HepG2 (cell line): Measurements from ENCODE around the gene TESK1. TPM values are rescaled to one million over a fixed set of nuclear protein-coding genes. Genes with fewer than 3 reads are reported as not detected.

Experiments
- ARNT ChIP-seq: fragments of 450-650 bp; IDR thresholded peaks from 2 replicates; pipeline ENCODE4 v1.6.1; 2017
- ATF1 ChIP-seq: IDR thresholded peaks from 2 replicates; pipeline ENCODE4 v1.6.1; 2016; ENCODE audit warnings: mild to moderate bottlenecking, control low read depth
- CREB1 ChIP-seq, 2 experiments: fragments of 450-650 bp in 1 of 2; IDR thresholded peaks; 2 replicates each; pipeline ENCODE4 v1.6.1; 2016 to 2017; ENCODE audit warnings: control low read depth in 1 of 2, mild to moderate bottlenecking in 1 of 2, missing compliant biosample characterization in 1 of 2, missing genetic modification characterization in 1 of 2
- FOXP1 ChIP-seq, 2 experiments: fragments of 450-650 bp in 1 of 2; IDR thresholded peaks; 2 replicates each; pipeline ENCODE4 v1.6.1; 2017 to 2018; ENCODE audit warnings: antibody characterized with exemption in 1 of 2
- GATA4 ChIP-seq: sonication (generic); IDR thresholded peaks from 2 replicates; pipeline ENCODE4 v1.6.1; 2016; ENCODE audit warnings: antibody characterized with exemption, low read depth, borderline replicate concordance
- MAFG ChIP-seq: sonication (generic); formaldehyde crosslinking; IDR thresholded peaks from 2 replicates; pipeline ENCODE4 v1.5.1; 2020; ENCODE audit warnings: mild to moderate bottlenecking, missing genetic modification reagents
- PCBP1 ChIP-seq: fragments of 200-400 bp; formaldehyde crosslinking; IDR thresholded peaks from 2 replicates; pipeline ENCODE4 v1.6.1; 2017; ENCODE audit warnings: mild to moderate bottlenecking, low read depth, low read length, borderline replicate concordance
- U2AF1 ChIP-seq: fragments of 200-400 bp; formaldehyde crosslinking; optimal IDR thresholded peaks from 2 replicates; pipeline ENCODE3; 2017; ENCODE audit warnings: mild to moderate bottlenecking, low read depth, low read length
- XRCC5 ChIP-seq: fragments of 200-400 bp; formaldehyde crosslinking; optimal IDR thresholded peaks from 2 replicates; pipeline ENCODE3; 2017; ENCODE audit warnings: mild to moderate bottlenecking, low read length
- YEATS2 ChIP-seq: sonication (generic); formaldehyde crosslinking; IDR thresholded peaks from 2 replicates; pipeline ENCODE4 v1.4.0; 2020; ENCODE audit warnings: missing genetic modification reagents, borderline replicate concordance
- ZFP36L1 ChIP-seq: sonication (generic); formaldehyde crosslinking; IDR thresholded peaks from 2 replicates; pipeline ENCODE4 v1.8.0; 2022; ENCODE audit warnings: mild to moderate bottlenecking, missing genetic modification reagents, moderate library complexity
- ZFP90 ChIP-seq: sonication (generic); formaldehyde crosslinking; IDR thresholded peaks from 2 replicates; pipeline ENCODE4 v1.8.0; 2022; ENCODE audit warnings: missing genetic modification reagents, mild to moderate bottlenecking, inconsistent platforms, borderline replicate concordance
- ZNF17 ChIP-seq: sonication (generic); formaldehyde crosslinking; IDR thresholded peaks from 2 replicates; pipeline ENCODE4 v1.5.0; 2020; ENCODE audit warnings: mild to moderate bottlenecking, missing genetic modification reagents
- ZNF24 ChIP-seq: fragments of 450-650 bp; IDR thresholded peaks from 2 replicates; pipeline ENCODE4 v1.6.1; 2017; ENCODE audit warnings: antibody characterized with exemption, mild to moderate bottlenecking
- ZNF615 ChIP-seq: sonication (generic); formaldehyde crosslinking; IDR thresholded peaks from 2 replicates; pipeline ENCODE4 v1.5.0; 2020; ENCODE audit warnings: mild to moderate bottlenecking, missing genetic modification reagents, borderline replicate concordance
- ZNF7 ChIP-seq: IDR thresholded peaks from 2 replicates; pipeline ENCODE4 v1.6.1; 2016; ENCODE audit warnings: missing biosample characterization, missing genetic modification reagents
- ZNF776 ChIP-seq: sonication (generic); formaldehyde crosslinking; IDR thresholded peaks from 2 replicates; pipeline ENCODE4 v1.4.0; 2020; ENCODE audit warnings: mild to moderate bottlenecking, missing genetic modification reagents
- polyA plus RNA-seq, 8 experiments: library from polyadenylated mRNA; depleted of rRNA in 3 of 8; stranded (reverse) in 7 of 8; unstranded in 1 of 8; fragments of >200 nt; fragmentation: Illumina TruSeq in 4 of 8; extraction: Trizol in 4 of 8; gene quantifications; 2 replicates each; pipeline versions ENCODE4 v1.2.1 to v1.2.3, GENCODE V29; 2011 to 2016; ENCODE audit warnings: low read depth in 4 of 8, missing spikeins in 1 of 8, mixed read lengths in 1 of 8; ENCODE audit not compliant: insufficient read depth in 1 of 8
- total RNA-seq, 5 experiments: library from RNA; depleted of rRNA; stranded (reverse); fragments of >200 nt; fragmentation: Illumina TruSeq; extraction: Trizol; gene quantifications; 2 replicates each; pipeline ENCODE4 v1.2.3, GENCODE V29; 2016; ENCODE audit warnings: low read depth in 1 of 5
- TF ChIP-seq, protein P1 (sequence below): sonication (generic); formaldehyde crosslinking; IDR thresholded peaks from 2 replicates; pipeline ENCODE4 v1.9.0; 2022; ENCODE audit warnings: missing genetic modification reagents, mild to moderate bottlenecking, borderline replicate concordance
- TF ChIP-seq, protein P2 (sequence below): sonication (generic); formaldehyde crosslinking; IDR thresholded peaks from 2 replicates; pipeline ENCODE4 v1.8.1; 2023; ENCODE audit warnings: missing genetic modification reagents, mild to moderate bottlenecking, borderline replicate concordance
- TF ChIP-seq, protein P3 (sequence below): sonication (generic); formaldehyde crosslinking; IDR thresholded peaks from 2 replicates; pipeline ENCODE4 v1.5.1; 2020; ENCODE audit warnings: mild to moderate bottlenecking, missing genetic modification reagents, moderate library complexity
- TF ChIP-seq, protein P4 (sequence below): IDR thresholded peaks from 2 replicates; pipeline ENCODE4 v1.6.1; 2016
- TF ChIP-seq, protein P5 (sequence below): sonication (generic); formaldehyde crosslinking; IDR thresholded peaks from 2 replicates; pipeline ENCODE4 v1.4.0; 2020; ENCODE audit warnings: missing genetic modification reagents
- TF ChIP-seq, protein P6 (sequence below): sonication (generic); formaldehyde crosslinking; IDR thresholded peaks from 2 replicates; pipeline ENCODE4 v1.4.0; 2020; ENCODE audit warnings: missing genetic modification reagents
- TF ChIP-seq, protein P7 (sequence below): sonication (generic); formaldehyde crosslinking; IDR thresholded peaks from 2 replicates; pipeline ENCODE4 v1.8.0; 2022; ENCODE audit warnings: missing genetic modification reagents, low read depth, mild to moderate bottlenecking, borderline replicate concordance

Gene TESK1
- total and polyA plus RNA-seq, 2 of the 13 experiments (the other 11 are each of a cell fraction or from before 2014, with no cell fraction given), result 7.3 to 13.6 TPM

DNA sequence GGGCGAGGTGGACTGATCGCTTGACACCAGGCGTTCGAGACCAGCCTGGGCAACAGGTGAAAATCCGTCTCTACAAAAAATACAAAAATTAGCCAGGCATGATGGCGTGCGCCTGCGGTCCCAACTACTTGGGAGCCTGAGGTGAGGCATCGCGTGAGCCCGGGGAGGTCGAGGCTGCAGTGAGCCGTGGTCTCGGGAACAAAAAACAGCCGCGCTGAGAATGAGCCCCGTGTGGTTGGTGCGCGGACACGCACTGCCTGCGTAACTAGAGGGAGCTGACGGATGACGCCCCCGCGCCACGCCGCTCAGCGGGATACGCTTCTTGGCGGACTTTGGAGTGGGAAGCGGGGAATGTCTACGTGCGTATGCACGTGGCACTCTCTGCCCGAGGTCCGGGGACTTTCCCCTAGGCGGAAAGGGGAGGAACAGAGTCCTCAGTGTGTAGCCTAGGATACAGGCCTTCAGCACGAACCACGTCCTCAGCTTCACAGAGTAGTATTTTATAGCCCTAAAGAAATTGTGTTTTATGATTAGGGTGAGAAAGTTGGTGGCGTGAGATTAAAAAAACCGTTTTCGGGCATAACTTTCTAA, 52.6 kb downstream of the TESK1 start, which contains the start of gene RMRP (continued):
- TF ChIP-seq, protein P1, sequence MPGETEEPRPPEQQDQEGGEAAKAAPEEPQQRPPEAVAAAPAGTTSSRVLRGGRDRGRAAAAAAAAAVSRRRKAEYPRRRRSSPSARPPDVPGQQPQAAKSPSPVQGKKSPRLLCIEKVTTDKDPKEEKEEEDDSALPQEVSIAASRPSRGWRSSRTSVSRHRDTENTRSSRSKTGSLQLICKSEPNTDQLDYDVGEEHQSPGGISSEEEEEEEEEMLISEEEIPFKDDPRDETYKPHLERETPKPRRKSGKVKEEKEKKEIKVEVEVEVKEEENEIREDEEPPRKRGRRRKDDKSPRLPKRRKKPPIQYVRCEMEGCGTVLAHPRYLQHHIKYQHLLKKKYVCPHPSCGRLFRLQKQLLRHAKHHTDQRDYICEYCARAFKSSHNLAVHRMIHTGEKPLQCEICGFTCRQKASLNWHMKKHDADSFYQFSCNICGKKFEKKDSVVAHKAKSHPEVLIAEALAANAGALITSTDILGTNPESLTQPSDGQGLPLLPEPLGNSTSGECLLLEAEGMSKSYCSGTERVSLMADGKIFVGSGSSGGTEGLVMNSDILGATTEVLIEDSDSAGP (CRISPR knock-in tag), result peak; percentile 94
- peak; percentile 78; the same call in 1 of the 2 replicates for TF ChIP-seq YEATS2 (CRISPR knock-in tag)
- TF ChIP-seq ZFP90 (CRISPR knock-in tag), result peak; percentile 97
- TF ChIP-seq PCBP1, result 0 out of 2 replicates have a peak, but pooled peaks have one; percentile 61
- TF ChIP-seq ZNF7 (CRISPR knock-in tag), result no peak
- TF ChIP-seq ATF1 (CRISPR knock-in tag), result peak; percentile 84
- TF ChIP-seq, protein P2, sequence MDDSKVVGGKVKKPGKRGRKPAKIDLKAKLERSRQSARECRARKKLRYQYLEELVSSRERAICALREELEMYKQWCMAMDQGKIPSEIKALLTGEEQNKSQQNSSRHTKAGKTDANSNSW (CRISPR knock-in tag), result 0 out of 2 replicates have a peak, but pooled peaks have one; percentile 59
- TF ChIP-seq, protein P3, sequence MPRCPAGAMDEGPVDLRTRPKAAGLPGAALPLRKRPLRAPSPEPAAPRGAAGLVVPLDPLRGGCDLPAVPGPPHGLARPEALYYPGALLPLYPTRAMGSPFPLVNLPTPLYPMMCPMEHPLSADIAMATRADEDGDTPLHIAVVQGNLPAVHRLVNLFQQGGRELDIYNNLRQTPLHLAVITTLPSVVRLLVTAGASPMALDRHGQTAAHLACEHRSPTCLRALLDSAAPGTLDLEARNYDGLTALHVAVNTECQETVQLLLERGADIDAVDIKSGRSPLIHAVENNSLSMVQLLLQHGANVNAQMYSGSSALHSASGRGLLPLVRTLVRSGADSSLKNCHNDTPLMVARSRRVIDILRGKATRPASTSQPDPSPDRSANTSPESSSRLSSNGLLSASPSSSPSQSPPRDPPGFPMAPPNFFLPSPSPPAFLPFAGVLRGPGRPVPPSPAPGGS (CRISPR knock-in tag), result peak; percentile 99
- TF ChIP-seq FOXP1 (IDR thresholded peaks at IDR 0.05), result no peak
- TF ChIP-seq FOXP1 (CRISPR knock-in tag; IDR thresholded peaks at IDR 0.05), result no peak
- TF ChIP-seq ZNF776 (CRISPR knock-in tag), result no peak; the same call in 1 of the 2 replicates
- TF ChIP-seq XRCC5, result peak; percentile 59
- TF ChIP-seq CREB1 (IDR thresholded peaks at IDR 0.05), result peak; percentile 90
- TF ChIP-seq CREB1 (CRISPR knock-in tag; IDR thresholded peaks at IDR 0.05), result peak; percentile 88
- TF ChIP-seq, protein P4, sequence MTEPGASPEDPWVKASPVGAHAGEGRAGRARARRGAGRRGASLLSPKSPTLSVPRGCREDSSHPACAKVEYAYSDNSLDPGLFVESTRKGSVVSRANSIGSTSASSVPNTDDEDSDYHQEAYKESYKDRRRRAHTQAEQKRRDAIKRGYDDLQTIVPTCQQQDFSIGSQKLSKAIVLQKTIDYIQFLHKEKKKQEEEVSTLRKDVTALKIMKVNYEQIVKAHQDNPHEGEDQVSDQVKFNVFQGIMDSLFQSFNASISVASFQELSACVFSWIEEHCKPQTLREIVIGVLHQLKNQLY, result peak; percentile 96
- TF ChIP-seq, protein P5, sequence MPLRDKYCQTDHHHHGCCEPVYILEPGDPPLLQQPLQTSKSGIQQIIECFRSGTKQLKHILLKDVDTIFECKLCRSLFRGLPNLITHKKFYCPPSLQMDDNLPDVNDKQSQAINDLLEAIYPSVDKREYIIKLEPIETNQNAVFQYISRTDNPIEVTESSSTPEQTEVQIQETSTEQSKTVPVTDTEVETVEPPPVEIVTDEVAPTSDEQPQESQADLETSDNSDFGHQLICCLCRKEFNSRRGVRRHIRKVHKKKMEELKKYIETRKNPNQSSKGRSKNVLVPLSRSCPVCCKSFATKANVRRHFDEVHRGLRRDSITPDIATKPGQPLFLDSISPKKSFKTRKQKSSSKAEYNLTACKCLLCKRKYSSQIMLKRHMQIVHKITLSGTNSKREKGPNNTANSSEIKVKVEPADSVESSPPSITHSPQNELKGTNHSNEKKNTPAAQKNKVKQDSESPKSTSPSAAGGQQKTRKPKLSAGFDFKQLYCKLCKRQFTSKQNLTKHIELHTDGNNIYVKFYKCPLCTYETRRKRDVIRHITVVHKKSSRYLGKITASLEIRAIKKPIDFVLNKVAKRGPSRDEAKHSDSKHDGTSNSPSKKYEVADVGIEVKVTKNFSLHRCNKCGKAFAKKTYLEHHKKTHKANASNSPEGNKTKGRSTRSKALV, result peak; percentile 85; the same call in 1 of the 2 replicates
- TF ChIP-seq U2AF1, result no peak
- no peak for TF ChIP-seq ZNF17 (CRISPR knock-in tag)
- peak; percentile 21; the same call in 1 of the 2 replicates for TF ChIP-seq GATA4
- TF ChIP-seq ZNF615 (CRISPR knock-in tag), result no peak
- TF ChIP-seq ARNT, result no peak
- TF ChIP-seq, protein P6, sequence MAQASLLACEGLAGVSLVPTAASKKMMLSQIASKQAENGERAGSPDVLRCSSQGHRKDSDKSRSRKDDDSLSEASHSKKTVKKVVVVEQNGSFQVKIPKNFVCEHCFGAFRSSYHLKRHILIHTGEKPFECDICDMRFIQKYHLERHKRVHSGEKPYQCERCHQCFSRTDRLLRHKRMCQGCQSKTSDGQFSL, result no peak
- TF ChIP-seq, protein P7, sequence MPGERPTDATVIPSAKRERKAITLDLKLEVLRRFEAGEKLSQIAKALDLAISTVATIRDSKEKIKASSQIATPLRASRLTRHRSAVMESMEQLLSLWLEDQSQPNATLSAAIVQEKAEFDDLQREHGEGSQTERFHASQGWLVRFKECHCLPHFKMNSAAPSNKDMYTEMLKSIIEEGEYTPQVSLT, result no peak
- peak; percentile 92 for TF ChIP-seq ZNF24
- TF ChIP-seq MAFG (CRISPR knock-in tag), result no peak
- peak; percentile 84; the same call in 1 of the 2 replicates for TF ChIP-seq ZFP36L1 (CRISPR knock-in tag)
